HEK293 (cell line): Measurements from ENCODE around the gene RNF144B.

Experiments used
- CTCF ChIA-PET: fragments of 350-600 bp; formaldehyde crosslinking; extraction: SDS; loops from one replicate; lab custom pipeline; 2021; ENCODE audit warnings: antibody characterized with exemption; lab: Yijun Ruan, JAX
- POLR2A ChIA-PET: fragments of 300-600 bp; formaldehyde crosslinking; extraction: SDS; loops from one replicate; lab custom pipeline; 2020; ENCODE audit warnings: antibody characterized with exemption, inconsistent platforms; lab: Yijun Ruan, JAX
- H3K27ac ChIP-seq: fragments of 200-500 bp; sonication (Bioruptor generic); 2 replicates; pipeline ENCODE4 v1.5.1; 2014; ENCODE audit warnings: low read depth, low read length, control low read depth, inconsistent platforms; ENCODE audit errors: extremely low read depth
- H3K36me3 ChIP-seq, 2 experiments: fragments of 200-500 bp in 1 of 2; sonication (Bioruptor generic) in 1 of 2; 1 replicate in 1 of 2; 2 replicates in 1 of 2; pipeline ENCODE4 v1.5.1; 2014 to 2017; ENCODE audit warnings: inconsistent platforms in 2 of 2, low read length in 2 of 2; ENCODE audit not compliant: control insufficient read depth in 2 of 2, insufficient read depth in 1 of 2
- H3K4me1 ChIP-seq: fragments of 200-500 bp; sonication (Bioruptor generic); 2 replicates; pipeline ENCODE4 v1.5.1; 2014; ENCODE audit warnings: mild to moderate bottlenecking, low read length, inconsistent platforms; ENCODE audit not compliant: control insufficient read depth, insufficient read depth
- H3K4me3 ChIP-seq: 2 replicates; pipeline ENCODE4 v1.5.1; 2011; ENCODE audit warnings: low read depth, mild to moderate bottlenecking, control low read depth, low read length, moderate library complexity
- H3K9me3 ChIP-seq: fragments of 200-500 bp; sonication (Bioruptor generic); 2 replicates; pipeline ENCODE4 v1.5.1; 2014; ENCODE audit warnings: low read depth, low read length, inconsistent platforms; ENCODE audit not compliant: control insufficient read depth, insufficient read depth
- KLF16 ChIP-seq: fragments of 450-650 bp; formaldehyde crosslinking; IDR thresholded peaks from 2 replicates; pipeline ENCODE4 v1.5.1; 2017; ENCODE audit warnings: missing biosample characterization, missing genetic modification characterization
- PRDM10 ChIP-seq: fragments of 450-650 bp; formaldehyde crosslinking; IDR thresholded peaks from 2 replicates; pipeline ENCODE4 v1.5.1; 2016; ENCODE audit warnings: missing biosample characterization, missing genetic modification characterization
- TSHZ1 ChIP-seq: fragments of 450-650 bp; formaldehyde crosslinking; IDR thresholded peaks from 2 replicates; pipeline ENCODE4 v1.5.1; 2016; ENCODE audit warnings: missing biosample characterization, missing genetic modification characterization, borderline replicate concordance
- ZBTB6 ChIP-seq: fragments of 450-650 bp; formaldehyde crosslinking; IDR thresholded peaks from 2 replicates; pipeline ENCODE4 v1.5.1; 2017; ENCODE audit warnings: missing biosample characterization, missing genetic modification characterization
- ZNF133 ChIP-seq: fragments of 450-650 bp; formaldehyde crosslinking; IDR thresholded peaks from 2 replicates; pipeline ENCODE4 v1.5.1; 2016; ENCODE audit warnings: missing biosample characterization, missing genetic modification characterization
- ZNF138 ChIP-seq: fragments of 450-650 bp; formaldehyde crosslinking; IDR thresholded peaks from 2 replicates; pipeline ENCODE4 v1.5.1; 2016; ENCODE audit warnings: missing biosample characterization, missing genetic modification characterization, borderline replicate concordance
- ZNF341 ChIP-seq: fragments of 450-650 bp; formaldehyde crosslinking; IDR thresholded peaks from 2 replicates; pipeline ENCODE4; 2016; ENCODE audit warnings: low read depth, missing biosample characterization, missing genetic modification characterization
- ZNF416 ChIP-seq: fragments of 450-650 bp; formaldehyde crosslinking; IDR thresholded peaks from 2 replicates; pipeline ENCODE4 v1.5.1; 2016; ENCODE audit warnings: missing biosample characterization, missing genetic modification characterization
- ZNF423 ChIP-seq: fragments of 450-650 bp; formaldehyde crosslinking; IDR thresholded peaks from 2 replicates; pipeline ENCODE4 v1.5.1; 2016; ENCODE audit warnings: missing biosample characterization, missing genetic modification characterization
- ZNF514 ChIP-seq: fragments of 450-650 bp; formaldehyde crosslinking; IDR thresholded peaks from 2 replicates; pipeline ENCODE4 v1.5.1; 2016; ENCODE audit warnings: missing biosample characterization, missing genetic modification characterization
- ZNF629 ChIP-seq: fragments of 450-650 bp; formaldehyde crosslinking; IDR thresholded peaks from 2 replicates; pipeline ENCODE4 v1.5.1; 2017; ENCODE audit warnings: missing biosample characterization, missing genetic modification characterization
- ZNF777 ChIP-seq: fragments of 450-650 bp; formaldehyde crosslinking; IDR thresholded peaks from 2 replicates; pipeline ENCODE4 v1.5.1; 2017; ENCODE audit warnings: missing biosample characterization, missing genetic modification characterization, borderline replicate concordance

Gene RNF144B

GRCh38 chr6:18485660-18486435 lies 98.7 kb downstream of the RNF144B start:
- CTCF ChIA-PET, result interaction anchor here (1.2 kb wide), 1 partner anchor 162 kb away, joined by 4 read pairs; no protein-coding TSS in a partner anchor
- Histone ChIP-seq H3K9me3 (no peaks in the 10 kb centered on the region), H3K27ac (no peak overlapping the region), H3K4me1 (no peaks in the 10 kb centered on the region), H3K4me3 (no peak overlapping the region), H3K36me3 (no peaks in the 10 kb centered on the region)
- no peak for TF ChIP-seq KLF16 (tag by site-specific recombination)
- no peak for TF ChIP-seq ZNF133 (tag by site-specific recombination)
- TF ChIP-seq PRDM10, result no peak
- no peak for TF ChIP-seq ZNF629 (tag by site-specific recombination)
- TF ChIP-seq ZNF341 (tag by site-specific recombination), result no peak
- no peak for TF ChIP-seq ZNF514 (tag by site-specific recombination)
- no peak for TF ChIP-seq ZNF423 (tag by site-specific recombination)
- TF ChIP-seq TSHZ1, result no peak
- TF ChIP-seq ZNF416 (tag by site-specific recombination), result no peak
- TF ChIP-seq ZBTB6 (tag by site-specific recombination), result no peak
- no peak for TF ChIP-seq ZNF777 (tag by site-specific recombination)
- POLR2A ChIA-PET, result no interaction called here

GRCh38 chr6:18488004-18488403 lies 100.9 kb downstream of the RNF144B start:
- TF ChIP-seq ZNF138 (tag by site-specific recombination), result no peak
- TF ChIP-seq, all 188 proteins: peak for 0
- H3K27ac ChIP-seq, result no peak overlapping the region
- no peaks in the 10 kb centered on the region for H3K9me3 ChIP-seq
- no peak overlapping the region for H3K4me3 ChIP-seq
- no peaks in the 10 kb centered on the region for H3K36me3 ChIP-seq
- ChIA-PET CTCF (interaction anchor here (0.7 to 2.9 kb wide), 5 partner anchors 14 to 904 kb away, joined by 3 to 17 read pairs (median 4); partner anchors contain the start of gene RNF144B), POLR2A (no interaction called here)
- H3K4me1 ChIP-seq, result no peaks in the 10 kb centered on the region
